Activated T-helper 2 cell treated with anti-CD3 and anti-CD28 coated beads, Interferon-gamma antibody, Interleukin-2, Interleukin-4, amounts not matched to agents 10 μg/mL and 5 μg/mL and 100 μg/mL, durations not matched to agents 14 hours and 24 hours and 36 hours (primary cell): ENCODE results near the gene IVD. TPM values are rescaled to one million over a fixed set of nuclear protein-coding genes. Genes with fewer than 3 reads are reported as not detected.

Experiments used
- DNase-seq: peaks from one replicate; pipeline ENCODE4 v3.0.0; 2021; ENCODE audit warnings: low spot score
- H3K27ac Mint-ChIP-seq: one replicate; pipeline ENCODE4 v1.8.0; 2021; ENCODE audit warnings: mixed read lengths
- H3K27me3 Mint-ChIP-seq: one replicate; pipeline ENCODE4 v1.8.0; 2021; ENCODE audit warnings: low read depth, mixed read lengths
- H3K36me3 Mint-ChIP-seq: one replicate; pipeline ENCODE4 v1.8.0; 2021; ENCODE audit warnings: low read depth, mixed read lengths
- H3K4me1 Mint-ChIP-seq: one replicate; pipeline ENCODE4 v1.8.0; 2021; ENCODE audit warnings: low read depth, mixed read lengths
- H3K4me3 Mint-ChIP-seq: one replicate; pipeline ENCODE4 v1.8.0; 2021; ENCODE audit warnings: low read depth, mild to moderate bottlenecking, moderate library complexity, mixed read lengths
- H3K9me3 Mint-ChIP-seq: one replicate; pipeline ENCODE4 v1.8.0; 2021; ENCODE audit warnings: mixed read lengths
- intact Hi-C: fragments of 100-400 bp; cut with micrococcal nuclease; formaldehyde crosslinking; loops from one replicate; pipeline ENCODE4 v1.15.1; 2023
- total RNA-seq: library from RNA; stranded (reverse); gene quantifications from 2 replicates; pipeline ENCODE4 v1.2.3, GENCODE V29; 2022

IVD gene
- total RNA-seq, 1 donor from 2014 or later: 79.4 TPM

- Mint-ChIP-seq H3K9me3 (no peaks in the 10 kb centered on the region), H3K27ac (no peak overlapping the region), H3K4me3 (no peak overlapping the region), H3K4me1 (no peaks in the 10 kb centered on the region), H3K36me3 (no peaks in the 10 kb centered on the region), H3K27me3 (no peaks in the 10 kb centered on the region)
- no peak for DNase-seq
- intact Hi-C loops: no loop called here
These were observed 20.1 kb downstream of the IVD start for GRCh38 chr15:40425681-40426080.

GRCh38 chr15:40427188-40427587 is 21.6 kb downstream of the IVD start:
- H3K36me3 Mint-ChIP-seq: no peaks in the 10 kb centered on the region
- no peak for DNase-seq
- H3K4me1 Mint-ChIP-seq: no peaks in the 10 kb centered on the region
- intact Hi-C loops: no loop called here
- no peaks in the 10 kb centered on the region for H3K27me3 Mint-ChIP-seq
- H3K4me3 Mint-ChIP-seq: no peak overlapping the region
- H3K27ac Mint-ChIP-seq: no peak overlapping the region
- no peaks in the 10 kb centered on the region for H3K9me3 Mint-ChIP-seq

- no peaks in the 10 kb centered on the region for H3K36me3 Mint-ChIP-seq
- H3K4me3 Mint-ChIP-seq: no peak overlapping the region
- no peak overlapping the region for H3K27ac Mint-ChIP-seq
- intact Hi-C loops: no loop called here
- DNase-seq: no peak
- H3K27me3 Mint-ChIP-seq: no peaks in the 10 kb centered on the region
- no peaks in the 10 kb centered on the region for H3K9me3 Mint-ChIP-seq
- no peaks in the 10 kb centered on the region for H3K4me1 Mint-ChIP-seq
These were observed 22.6 kb downstream of the IVD start for GRCh38 chr15:40428185-40428584.

- intact Hi-C loops: no loop called here
These were observed 23.6 kb downstream of the IVD start for GRCh38 chr15:40429068-40429710.

GRCh38 chr15:40430271-40430805 is 24.7 kb downstream of the IVD start:
- Mint-ChIP-seq H3K27me3 (peaks cover 11% of the 10 kb centered on the region), H3K4me3 (no peak overlapping the region), H3K4me1 (no peaks in the 10 kb centered on the region), H3K9me3 (no peaks in the 10 kb centered on the region), H3K36me3 (no peaks in the 10 kb centered on the region), H3K27ac (no peak overlapping the region)
- intact Hi-C loops: no loop called here
- no peak for DNase-seq

More at GRCh38 chr15:40429068-40429710, 23.6 kb downstream of the IVD start:
- Mint-ChIP-seq H3K27me3 (peaks cover 1% of the 10 kb centered on the region), H3K9me3 (no peaks in the 10 kb centered on the region), H3K4me1 (no peaks in the 10 kb centered on the region), H3K4me3 (no peak overlapping the region), H3K36me3 (no peaks in the 10 kb centered on the region), H3K27ac (no peak overlapping the region)
- DNase-seq: no peak

- no peak for DNase-seq
- H3K36me3 Mint-ChIP-seq: no peaks in the 10 kb centered on the region
- H3K27ac Mint-ChIP-seq: no peak overlapping the region
- intact Hi-C loops: no loop called here
- peaks cover 15% of the 10 kb centered on the region for H3K4me1 Mint-ChIP-seq
- peaks cover 53% of the 10 kb centered on the region for H3K27me3 Mint-ChIP-seq
- H3K9me3 Mint-ChIP-seq: no peaks in the 10 kb centered on the region
- H3K4me3 Mint-ChIP-seq: no peak overlapping the region
These were observed 29.6 kb downstream of the IVD start for GRCh38 chr15:40435023-40435709.

- intact Hi-C loops: no loop called here
- H3K4me3 Mint-ChIP-seq: no peak overlapping the region
- no peak for DNase-seq
- H3K27me3 Mint-ChIP-seq: peaks cover 53% of the 10 kb centered on the region
- H3K9me3 Mint-ChIP-seq: no peaks in the 10 kb centered on the region
- H3K27ac Mint-ChIP-seq: no peak overlapping the region
- H3K36me3 Mint-ChIP-seq: no peaks in the 10 kb centered on the region
- peaks cover 15% of the 10 kb centered on the region for H3K4me1 Mint-ChIP-seq
These were observed 30.1 kb downstream of the IVD start for GRCh38 chr15:40435710-40436089.

GRCh38 chr15:40436116-40436891 is 30.7 kb downstream of the IVD start:
- Mint-ChIP-seq H3K4me1 (peaks cover 15% of the 10 kb centered on the region), H3K4me3 (peak overlapping the region; percentile 43), H3K9me3 (no peaks in the 10 kb centered on the region), H3K36me3 (no peaks in the 10 kb centered on the region), H3K27me3 (peaks cover 53% of the 10 kb centered on the region), H3K27ac (no peak overlapping the region)
- intact Hi-C loops: no loop called here
- no peak for DNase-seq

GRCh38 chr15:40436892-40437751 is 31.5 kb downstream of the IVD start:
- Mint-ChIP-seq H3K9me3 (no peaks in the 10 kb centered on the region), H3K36me3 (no peaks in the 10 kb centered on the region), H3K27me3 (peaks cover 53% of the 10 kb centered on the region), H3K4me1 (peaks cover 15% of the 10 kb centered on the region), H3K4me3 (peak overlapping the region; percentile 26), H3K27ac (no peak overlapping the region)
- intact Hi-C loops: no loop called here
- no peak for DNase-seq

GRCh38 chr15:40437752-40438687 is 32.4 kb downstream of the IVD start:
- intact Hi-C loops: no loop called here
- DNase-seq: no peak
- Mint-ChIP-seq H3K4me1 (peaks cover 23% of the 10 kb centered on the region), H3K9me3 (no peaks in the 10 kb centered on the region), H3K27me3 (peaks cover 61% of the 10 kb centered on the region), H3K36me3 (peaks cover 8% of the 10 kb centered on the region), H3K4me3 (no peak overlapping the region), H3K27ac (no peak overlapping the region)

- Mint-ChIP-seq H3K4me3 (no peak overlapping the region), H3K4me1 (peaks cover 30% of the 10 kb centered on the region), H3K27ac (no peak overlapping the region), H3K36me3 (peaks cover 11% of the 10 kb centered on the region), H3K27me3 (peaks cover 66% of the 10 kb centered on the region), H3K9me3 (no peaks in the 10 kb centered on the region)
- intact Hi-C loops: no loop called here
- DNase-seq: no peak
These were observed 33.1 kb downstream of the IVD start for GRCh38 chr15:40438712-40439111.
